Gastrocnemius medialis (tissue), 4 donors: ENCODE measurements around the gene CES4A.

Experiments used
- CTCF ChIP-seq, 5 experiments: fragments of 450-650 bp in 3 of 5; fragments of 200-600 bp in 2 of 5; sonication (generic) in 2 of 5; IDR thresholded peaks in 4 of 5; conservative IDR thresholded peaks in 1 of 5; 1 replicate in 4 of 5; 2 replicates in 1 of 5; pipeline ENCODE4 v1.5.1; 2016 to 2019; ENCODE audit warnings: antibody characterized with exemption in 5 of 5, mild to moderate bottlenecking in 3 of 5, moderate library complexity in 3 of 5
- POLR2A ChIP-seq, 2 donors: fragments of 450-650 bp; IDR thresholded peaks; one replicate each; pipeline ENCODE4 v1.6.1; 2017; ENCODE audit warnings: antibody characterized with exemption in 2 of 2, mild to moderate bottlenecking in 2 of 2, moderate library complexity in 2 of 2

GRCh38 chr16:66988197-66988788 is at the start of gene CES4A:
- TF ChIP-seq POLR2A (IDR thresholded peaks at IDR 0.05) = peak in 1 of 2 donors; percentile 62
- no peak for TF ChIP-seq CTCF (IDR thresholded peaks at IDR 0.05 in 4 of 5, conservative IDR thresholded peaks at IDR 0.05 in 1 of 5)
